ENCODE data around the gene PCBP3. TPM values are rescaled to one million over a fixed set of nuclear protein-coding genes. Genes with fewer than 3 reads are reported as not detected.

Gene PCBP3
- total and polyA plus RNA-seq, 2 of the 8 experiments (the other 6 are each of a cell fraction or from before 2014, with no cell fraction given): 3.5 to 6.3 TPM

DNA sequence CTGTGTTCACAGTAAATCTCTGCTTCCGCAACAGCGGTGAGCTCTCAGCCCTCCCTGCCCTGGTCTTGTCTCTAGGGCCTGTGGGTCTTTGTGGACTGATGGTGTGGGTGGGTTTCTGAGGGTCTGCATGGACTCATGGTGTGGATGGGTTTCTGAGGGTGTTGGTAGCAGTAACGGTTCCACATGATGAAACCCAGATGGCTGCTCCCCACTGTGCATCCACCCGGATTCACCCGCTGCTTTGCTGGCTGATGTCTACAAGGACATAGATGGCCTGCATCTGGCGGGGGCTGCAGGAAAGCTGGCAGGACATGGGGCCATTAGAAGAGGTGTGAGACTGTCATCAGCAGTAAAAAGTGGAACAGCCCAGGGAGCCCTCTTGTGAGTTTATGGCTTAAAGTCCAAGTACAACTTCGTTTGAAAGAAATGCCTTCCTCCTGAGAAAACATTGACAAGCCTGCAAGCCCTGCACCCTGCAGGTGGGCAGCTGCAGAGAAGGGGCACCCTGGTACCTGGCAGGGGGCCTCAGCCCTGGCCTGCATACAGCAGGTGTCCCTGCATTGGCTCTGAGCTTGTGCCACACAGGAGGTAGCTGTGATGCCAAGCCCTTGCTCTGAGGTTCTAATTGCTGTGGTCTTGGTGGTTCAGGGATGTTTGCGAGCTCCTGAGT lies 181.2 kb downstream of the PCBP3 start:
- H3K56ac ChIP-seq (replicated peaks; ENCODE audit: insufficient read length, low read depth, low read length): no peak overlapping the region
- no peaks in the 10 kb centered on the region for H3K23me2 ChIP-seq (ENCODE audit: low read depth, low read length)
- H2AK5ac ChIP-seq (ENCODE audit: low read depth, low read length): no peak overlapping the region
- H3K4me3 ChIP-seq (ENCODE audit: extremely low read depth in 1 of 4, insufficient read depth in 2 of 4, low read depth in 3 of 4, low read length in 4 of 4): no peak overlapping the region
- DNase-seq (ENCODE audit: low read depth in 1 of 2, low spot score in 2 of 2) (no peak), FAIRE-seq (no peak)
- H3K4me2 ChIP-seq (ENCODE audit: insufficient read depth in 1 of 2, low read depth in 2 of 2, low read length in 2 of 2): no peak overlapping the region
- H2BK12ac ChIP-seq (ENCODE audit: low read depth, low read length): no peak overlapping the region
- H3K14ac ChIP-seq (ENCODE audit: insufficient read length): no peak overlapping the region
- no peak overlapping the region for H2BK20ac ChIP-seq (ENCODE audit: low read length)
- no peaks in the 10 kb centered on the region for H3K9me3 ChIP-seq (ENCODE audit: insufficient read depth in 2 of 2, low read depth in 1 of 2, low read length in 1 of 2)
- no peaks in the 10 kb centered on the region for H3K36me3 ChIP-seq (ENCODE audit: control insufficient read depth in 2 of 4, insufficient read depth in 4 of 4, low read length in 3 of 4)
- no peak overlapping the region for H3K9ac ChIP-seq (replicated peaks in 1 of 4; ENCODE audit: extremely low read depth in 1 of 4, low read depth in 3 of 4, low read length in 3 of 4)
- no peaks in the 10 kb centered on the region for H3K79me2 ChIP-seq (ENCODE audit: control insufficient read depth in 1 of 2, insufficient read depth in 2 of 2, low read length in 2 of 2)
- ChIA-PET POLR2A (ENCODE audit: partially characterized antibody) (no interaction called here), CTCF (ENCODE audit: partially characterized antibody) (no interaction called here)
- H3K23ac ChIP-seq (ENCODE audit: insufficient read length): no peak overlapping the region
- no peak overlapping the region for H4K8ac ChIP-seq (ENCODE audit: extremely low read depth, insufficient read depth, low read length)
- no peak overlapping the region for H4K5ac ChIP-seq (ENCODE audit: insufficient read length, low read depth, low read length)
- no peak overlapping the region for H3K18ac ChIP-seq (ENCODE audit: extremely low read depth, low read length)
- H3K4ac ChIP-seq (replicated peaks; ENCODE audit: insufficient read length, low read depth, low read length): no peak overlapping the region
- H4K20me1 ChIP-seq (replicated peaks in 1 of 2; ENCODE audit: control insufficient read depth in 1 of 2, insufficient read depth in 2 of 2, low read length in 2 of 2): peaks cover 0 to 1% of the 10 kb centered on the region in 2 experiments
- no peak overlapping the region for H3K27ac ChIP-seq (ENCODE audit: low read depth, low read length)
- WGBS, 2 experiments (ENCODE audit: extremely low coverage in 1 of 2, insufficient coverage in 1 of 2, insufficient read length in 1 of 2, insufficient replicate concordance in 2 of 2, low coverage in 1 of 2, low lambda C conversion rate in 2 of 2, missing lambda C conversion rate in 1 of 2): 93% methylated on average over 8 of the region's 8 CpGs; no CpG with 5 or more reads in 1 of the 2 experiments
- no peak overlapping the region for H2BK120ac ChIP-seq (replicated peaks; ENCODE audit: low read depth, low read length)
- no peak overlapping the region for H2BK15ac ChIP-seq (ENCODE audit: low read length)
- H4K91ac ChIP-seq (replicated peaks; ENCODE audit: insufficient read length, low read length): no peak overlapping the region
- no peak overlapping the region for H2BK5ac ChIP-seq (ENCODE audit: low read depth, low read length)
- no peaks in the 10 kb centered on the region for H3K79me1 ChIP-seq (ENCODE audit: low read depth, low read length)
- no peak overlapping the region for H2AFZ ChIP-seq (ENCODE audit: low read length)
- no peaks in the 10 kb centered on the region for H3K27me3 ChIP-seq (replicated peaks in 1 of 4; ENCODE audit: control insufficient read depth in 3 of 4, extremely low read depth in 1 of 4, insufficient read depth in 3 of 4, low read length in 3 of 4)
- H3K4me1 ChIP-seq (replicated peaks in 1 of 4; ENCODE audit: control insufficient read depth in 3 of 4, insufficient read depth in 4 of 4, low read length in 3 of 4): peaks cover 0 to 8% (median 1%) of the 10 kb centered on the region in 4 experiments; a peak in 2 of 7 replicates
- TF ChIP-seq SIRT6 (IDR thresholded peaks at IDR 0.05; ENCODE audit: low read length) (no peak), TEAD4 (IDR thresholded peaks at IDR 0.05; ENCODE audit: low read depth, low read length) (no peak), CBX8 (IDR thresholded peaks at IDR 0.05; ENCODE audit: borderline replicate concordance, low read depth, low read length) (no peak), ATF3 (IDR thresholded peaks at IDR 0.05; ENCODE audit: insufficient read depth, low read depth, low read length) (no peak), CREB1 (IDR thresholded peaks at IDR 0.05) (no peak), SAP30 (IDR thresholded peaks at IDR 0.05; ENCODE audit: insufficient read depth, insufficient replicate concordance, low read length) (no peak), JUN (IDR thresholded peaks at IDR 0.05; ENCODE audit: low read depth, low read length) (no peak), ZNF274 (IDR thresholded peaks at IDR 0.05; ENCODE audit: borderline replicate concordance, extremely low read depth, low read length) (no peak), CHD1 (IDR thresholded peaks at IDR 0.05; ENCODE audit: low read depth, low read length) (no peak), SRF (IDR thresholded peaks at IDR 0.05; ENCODE audit: low read depth, low read length) (no peak)
- TF ChIP-seq, protein P1, sequence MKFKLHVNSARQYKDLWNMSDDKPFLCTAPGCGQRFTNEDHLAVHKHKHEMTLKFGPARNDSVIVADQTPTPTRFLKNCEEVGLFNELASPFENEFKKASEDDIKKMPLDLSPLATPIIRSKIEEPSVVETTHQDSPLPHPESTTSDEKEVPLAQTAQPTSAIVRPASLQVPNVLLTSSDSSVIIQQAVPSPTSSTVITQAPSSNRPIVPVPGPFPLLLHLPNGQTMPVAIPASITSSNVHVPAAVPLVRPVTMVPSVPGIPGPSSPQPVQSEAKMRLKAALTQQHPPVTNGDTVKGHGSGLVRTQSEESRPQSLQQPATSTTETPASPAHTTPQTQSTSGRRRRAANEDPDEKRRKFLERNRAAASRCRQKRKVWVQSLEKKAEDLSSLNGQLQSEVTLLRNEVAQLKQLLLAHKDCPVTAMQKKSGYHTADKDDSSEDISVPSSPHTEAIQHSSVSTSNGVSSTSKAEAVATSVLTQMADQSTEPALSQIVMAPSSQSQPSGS (IDR thresholded peaks at IDR 0.05; ENCODE audit: low read length): no peak
- TF ChIP-seq, protein P2, sequence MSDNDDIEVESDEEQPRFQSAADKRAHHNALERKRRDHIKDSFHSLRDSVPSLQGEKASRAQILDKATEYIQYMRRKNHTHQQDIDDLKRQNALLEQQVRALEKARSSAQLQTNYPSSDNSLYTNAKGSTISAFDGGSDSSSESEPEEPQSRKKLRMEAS (IDR thresholded peaks at IDR 0.05): no peak
